Measurements from ENCODE around the gene C11orf21. TPM values are rescaled to one million over a fixed set of nuclear protein-coding genes. Genes with fewer than 3 reads are reported as not detected.

The C11orf21 gene
- total and polyA plus RNA-seq, 9 of the 15 experiments (the other 6 are each of a cell fraction or from before 2014, with no cell fraction given) = 0.10 to 2.6 (median 2.0) TPM

DNA sequence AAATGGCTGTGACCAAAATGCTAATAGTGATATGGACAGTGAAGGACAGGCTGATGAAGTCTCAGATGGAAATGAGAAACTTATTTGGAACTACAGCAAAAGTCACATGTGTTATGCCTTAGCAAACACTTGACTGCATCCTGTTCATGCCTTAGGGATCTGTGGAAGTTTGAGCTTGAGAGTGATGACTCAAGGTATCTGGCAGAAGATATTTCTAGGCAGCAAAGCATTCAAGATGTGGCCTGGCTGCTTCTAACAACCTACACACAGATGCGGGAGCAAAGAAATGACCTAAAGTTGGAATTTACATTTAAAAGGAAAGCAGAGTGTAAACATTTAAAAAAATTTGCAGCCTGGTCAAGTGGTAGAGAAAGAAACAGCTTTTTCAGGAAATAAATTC, 47.3 kb upstream of the C11orf21 start (continued):
- no peak for TF ChIP-seq HNRNPH1 (optimal IDR thresholded peaks at IDR 0.05; ENCODE audit: low read depth, low read length)
- TF ChIP-seq MEF2D (tag; conservative IDR thresholded peaks at IDR 0.05; ENCODE audit: low read depth) = no peak
- TF ChIP-seq ZNF408 (CRISPR knock-in tag; IDR thresholded peaks at IDR 0.05; ENCODE audit: low read depth) = no peak
- TF ChIP-seq SMARCB1 (IDR thresholded peaks at IDR 0.05; ENCODE audit: insufficient read length, low read depth) = no peak

DNA sequence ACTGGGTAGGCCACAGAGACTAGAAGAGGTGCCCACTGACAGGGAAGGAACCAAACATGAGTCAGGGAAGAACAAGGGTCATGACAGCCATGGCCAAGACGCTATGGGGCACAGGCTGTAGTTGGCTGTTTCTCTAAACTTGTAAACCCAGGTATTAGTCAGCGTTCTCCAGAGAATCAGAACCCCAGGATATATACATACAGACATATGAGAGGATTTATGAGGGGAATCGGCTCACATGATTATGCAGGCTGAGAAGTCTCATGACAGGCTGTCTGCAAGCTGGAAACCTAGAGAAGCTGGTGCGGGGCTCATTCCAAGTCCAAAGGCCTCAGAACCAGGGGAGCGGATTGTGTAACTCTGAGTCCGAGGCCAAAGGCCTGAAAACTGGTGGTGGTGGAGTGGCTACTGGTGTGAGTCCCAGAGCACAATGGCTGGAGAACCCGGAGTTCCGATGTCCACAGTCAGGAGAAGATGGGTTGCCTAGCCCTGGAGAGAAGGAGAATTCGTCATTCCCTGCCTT, 45.7 kb upstream of the C11orf21 start:
- Histone ChIP-seq H3K4me2 (ENCODE audit: insufficient read depth, low read length) (no peak overlapping the region), H3K79me2 (ENCODE audit: control insufficient read depth, insufficient read depth, low read length) (no peaks in the 10 kb centered on the region), H3K9me3 (replicated peaks; ENCODE audit: control insufficient read depth, insufficient read depth, low read depth, low read length) (no peaks in the 10 kb centered on the region), H3K27ac (ENCODE audit: extremely low read depth, low read depth, low read length) (no peak overlapping the region), H4K20me1 (replicated peaks; ENCODE audit: control insufficient read depth, insufficient read depth, low read length) (no peaks in the 10 kb centered on the region), H3K27me3 (ENCODE audit: control insufficient read depth in 2 of 2, insufficient read depth in 2 of 2, low read length in 2 of 2) (peaks cover 5 to 39% of the 10 kb centered on the region in 2 experiments; a peak in 3 of 5 replicates), H3K9me1 (ENCODE audit: control insufficient read depth, insufficient read depth, low read length) (no peaks in the 10 kb centered on the region), H3K9ac (ENCODE audit: insufficient read depth in 1 of 2, low read depth in 2 of 2, low read length in 2 of 2) (no peak overlapping the region), H3K36me3 (ENCODE audit: control insufficient read depth, insufficient read depth, low read length) (no peaks in the 10 kb centered on the region), H2AFZ (ENCODE audit: low read depth, low read length) (no peak overlapping the region), H3K4me1 (replicated peaks in 1 of 2; ENCODE audit: control insufficient read depth in 2 of 2, insufficient read depth in 2 of 2, low read length in 2 of 2) (no peaks in the 10 kb centered on the region), H3K4me3 (no peak overlapping the region)
- ATAC-seq (no peak), DNase-seq (ENCODE audit: extremely low read depth in 1 of 4, low spot score in 3 of 4) (no peak), FAIRE-seq (no peak)
- CTCF ChIA-PET (ENCODE audit: low intra/inter-chr PET ratio) = no interaction called here
- TF ChIP-seq SREBF1 (IDR thresholded peaks at IDR 0.05; ENCODE audit: borderline replicate concordance, low read depth, low read length) = no peak
- TF ChIP-seq HDAC2 (IDR thresholded peaks at IDR 0.05) = no peak
- TF ChIP-seq CCAR2 (IDR thresholded peaks at IDR 0.05; ENCODE audit: low read depth, low read length) = no peak
- no peak for TF ChIP-seq KHSRP (IDR thresholded peaks at IDR 0.05)
- no peak for TF ChIP-seq CREB1 (IDR thresholded peaks at IDR 0.05)
- no peak for TF ChIP-seq CREB1 (CRISPR knock-in tag; IDR thresholded peaks at IDR 0.05)
- no peak for TF ChIP-seq CSDE1 (IDR thresholded peaks at IDR 0.05)
- WGBS (ENCODE audit: insufficient coverage, low coverage, missing lambda C conversion rate) = 2% methylated on average over 9 of the region's 9 CpGs
- intact Hi-C loops (cut with micrococcal nuclease) (no loop called here), in situ Hi-C loops (cut with MboI) (no loop called here)
- no TSS peak for BruUV-seq (replicated peaks)
- POLR2A ChIA-PET = no interaction called here

Data from K562 (cell line).